Smooth muscle cell (in vitro differentiated cells): ENCODE results near the gene KIF26B. TPM values are rescaled to one million over a fixed set of nuclear protein-coding genes. Genes with fewer than 3 reads are reported as not detected.
"Not testable (repeated sequence)": the region's sequence is repeated elsewhere in the genome, so short reads cannot be mapped to it uniquely, and the experiment has no call there.

Source experiments
- DNase-seq: peaks from one replicate; lab custom pipeline; 2025; ENCODE audit not compliant: unreplicated experiment; lab: John Stamatoyannopoulos, UW
- H2AFZ ChIP-seq: fragments of 200-600 bp; sonication (generic); 2 replicates; pipeline ENCODE4 v1.6.0; 2016; ENCODE audit warnings: antibody characterized with exemption, low read depth, mild to moderate bottlenecking
- H3F3A ChIP-seq: fragments of 200-600 bp; sonication (generic); 2 replicates; pipeline ENCODE4 v1.6.0; 2017; ENCODE audit warnings: antibody characterized with exemption, low read depth
- H3K27ac ChIP-seq: fragments of 200-600 bp; sonication (generic); 2 replicates; pipeline ENCODE4 v1.5.1; 2016; ENCODE audit warnings: low read depth, mild to moderate bottlenecking
- H3K27me3 ChIP-seq: fragments of 200-600 bp; sonication (generic); 2 replicates; pipeline ENCODE4 v1.6.1; 2016; ENCODE audit warnings: low read depth, mild to moderate bottlenecking
- H3K36me3 ChIP-seq: fragments of 200-600 bp; sonication (generic); 2 replicates; pipeline ENCODE4 v1.5.1; 2016; ENCODE audit warnings: low read depth
- H3K4me1 ChIP-seq: fragments of 200-600 bp; sonication (generic); 2 replicates; pipeline ENCODE4 v1.5.1; 2016; ENCODE audit warnings: low read depth
- H3K4me2 ChIP-seq: fragments of 200-600 bp; sonication (generic); 2 replicates; pipeline ENCODE4 v1.6.0; 2016; ENCODE audit warnings: mild to moderate bottlenecking
- H3K4me3 ChIP-seq: fragments of 200-600 bp; sonication (generic); 2 replicates; pipeline ENCODE4 v1.5.1; 2016; ENCODE audit warnings: mild to moderate bottlenecking
- H3K79me2 ChIP-seq: fragments of 200-600 bp; sonication (generic); 2 replicates; pipeline ENCODE4 v1.6.0; 2016; ENCODE audit warnings: low read depth, mild to moderate bottlenecking
- H3K9ac ChIP-seq: fragments of 200-600 bp; sonication (generic); 2 replicates; pipeline ENCODE4 v1.6.0; 2016; ENCODE audit warnings: low read depth
- H3K9me3 ChIP-seq: fragments of 200-600 bp; sonication (generic); replicated peaks from 2 replicates; pipeline ENCODE4 v1.5.1; 2016; ENCODE audit warnings: low read depth
- H4K20me1 ChIP-seq: fragments of 200-600 bp; sonication (generic); 2 replicates; pipeline ENCODE4 v1.6.0; 2016; ENCODE audit warnings: low read depth
- CTCF ChIP-seq: fragments of 200-600 bp; sonication (generic); IDR thresholded peaks from 2 replicates; pipeline ENCODE4 v1.5.1; 2017; ENCODE audit warnings: borderline replicate concordance, mild to moderate bottlenecking, antibody characterized with exemption; ENCODE audit not compliant: insufficient read depth, poor library complexity, severe bottlenecking
- WGBS: methylation state at CpG from one replicate; pipeline ENCODE4 v1.1.7; 2016; ENCODE audit warnings: low lambda C conversion rate; 5-methylcytosine and 5-hydroxymethylcytosine counted together
- polyA plus RNA-seq: library from polyadenylated mRNA; unstranded; fragments of >200 nt; fragmentation: Nextera tagmentation; extraction: Ambion mirVana; gene quantifications from 2 replicates; pipeline ENCODE4 v1.2.1, GENCODE V29; 2016
- total RNA-seq: library from RNA; depleted of rRNA; stranded (reverse); fragments of >200 nt; gene quantifications from 2 replicates; pipeline ENCODE4 v1.2.3, GENCODE V29; 2014

KIF26B gene
- total and polyA plus RNA-seq, 2 experiments from 2014 or later, result 24.9 to 43.3 TPM

GRCh38 chr1:245663841-245664240 is 509.1 kb downstream of the KIF26B start:
- whole genome bisulfite sequencing, result 99% methylated on average over 8 of the region's 8 CpGs
- Histone ChIP-seq H2AFZ (no peak overlapping the region), H3K27ac (no peak overlapping the region), H3K4me3 (no peak overlapping the region), H3K27me3 (no peaks in the 10 kb centered on the region), H3K4me1 (no peaks in the 10 kb centered on the region), H3K36me3 (peaks cover 10% of the 10 kb centered on the region), H3K4me2 (no peak overlapping the region), H3K9ac (no peak overlapping the region), H3F3A (peaks cover 11% of the 10 kb centered on the region), H3K79me2 (no peaks in the 10 kb centered on the region), H4K20me1 (no peaks in the 10 kb centered on the region), H3K9me3 (no peaks in the 10 kb centered on the region)
- no peak for TF ChIP-seq CTCF
- no peak for DNase-seq

GRCh38 chr1:245666412-245666811 is 511.6 kb downstream of the KIF26B start:
- Histone ChIP-seq H3K9me3 (no peaks in the 10 kb centered on the region), H2AFZ (no peak overlapping the region), H3K79me2 (no peaks in the 10 kb centered on the region), H3K27me3 (no peaks in the 10 kb centered on the region), H3K36me3 (peaks cover 6% of the 10 kb centered on the region), H3K4me3 (no peak overlapping the region), H3F3A (peaks cover 14% of the 10 kb centered on the region), H3K4me2 (no peak overlapping the region), H3K27ac (peak overlapping the region; percentile 77), H3K9ac (no peak overlapping the region), H3K4me1 (no peaks in the 10 kb centered on the region), H4K20me1 (no peaks in the 10 kb centered on the region)
- 90% methylated on average over 9 of the region's 9 CpGs for WGBS
- TF ChIP-seq CTCF, result no peak
- DNase-seq, result no peak

- Histone ChIP-seq H4K20me1 (no peaks in the 10 kb centered on the region), H3F3A (peaks cover 10% of the 10 kb centered on the region), H3K79me2 (no peaks in the 10 kb centered on the region), H3K4me1 (no peaks in the 10 kb centered on the region), H3K9ac (no peak overlapping the region), H3K4me2 (no peak overlapping the region), H3K4me3 (no peak overlapping the region), H3K9me3 (no peaks in the 10 kb centered on the region), H3K27me3 (no peaks in the 10 kb centered on the region), H3K36me3 (no peaks in the 10 kb centered on the region), H3K27ac (no peak overlapping the region), H2AFZ (no peak overlapping the region)
- TF ChIP-seq CTCF, result no peak
- no peak for DNase-seq
- WGBS, result 94% methylated on average over 5 of the region's 5 CpGs
These were observed 516.6 kb downstream of the KIF26B start for GRCh38 chr1:245671349-245671748.

- Histone ChIP-seq H4K20me1 (no peaks in the 10 kb centered on the region), H3K4me3 (no peak overlapping the region), H3K79me2 (no peaks in the 10 kb centered on the region), H3K27me3 (no peaks in the 10 kb centered on the region), H2AFZ (no peak overlapping the region), H3K9ac (no peak overlapping the region), H3K9me3 (no peaks in the 10 kb centered on the region), H3K27ac (no peak overlapping the region), H3F3A (peaks cover 6% of the 10 kb centered on the region), H3K4me1 (no peaks in the 10 kb centered on the region), H3K36me3 (no peaks in the 10 kb centered on the region), H3K4me2 (no peak overlapping the region)
- no peak for DNase-seq
- TF ChIP-seq CTCF, result no peak
- 94% methylated on average over 18 of the region's 18 CpGs for WGBS
These were observed 517.4 kb downstream of the KIF26B start for GRCh38 chr1:245671966-245672767.

GRCh38 chr1:245672836-245673656 is 518.3 kb downstream of the KIF26B start:
- not testable (repeated sequence) for H3K4me1 ChIP-seq, H3K27ac ChIP-seq, H3K9me3 ChIP-seq, H3F3A ChIP-seq, DNase-seq, H3K79me2 ChIP-seq, H4K20me1 ChIP-seq, H3K27me3 ChIP-seq, H3K36me3 ChIP-seq, H3K4me3 ChIP-seq, H2AFZ ChIP-seq, H3K9ac ChIP-seq, H3K4me2 ChIP-seq
- WGBS, result 99% methylated on average over 31 of the region's 41 CpGs
